ENCODE data around the gene PABPN1L. TPM values are rescaled to one million over a fixed set of nuclear protein-coding genes. Genes with fewer than 3 reads are reported as not detected.

The PABPN1L gene
- total and polyA plus RNA-seq, 12 donors, result 0.22 to 3.3 (median 0.62) TPM; not detected in 4

GRCh38 chr16:88844419-88845036 lies 21.9 kb downstream of the PABPN1L start:
- Histone ChIP-seq H3K27ac (no peak overlapping the region), H3K4me1 (replicated peaks in 1 of 2) (no peaks in the 10 kb centered on the region), H3K27me3 (no peaks in the 10 kb centered on the region), H3K4me3 (no peak overlapping the region), H3K9me3 (replicated peaks in 1 of 3) (no peaks in the 10 kb centered on the region), H3K36me3 (replicated peaks in 1 of 2) (peaks cover 0 to 14% of the 10 kb centered on the region in 2 donors)
- WGBS, 4 donors, result 84 to 90% (median 88%) methylated on average over 10 to 11 of the region's 11 CpGs
- no peak for TF ChIP-seq POLR2A (IDR thresholded peaks at IDR 0.05)
- intact Hi-C loops (cut with DNase I), result no loop called here
- DNase-seq, result no peak

- intact Hi-C loops (cut with DNase I), result no loop called here
- no peak for DNase-seq
- TF ChIP-seq POLR2A (IDR thresholded peaks at IDR 0.05) (no peak), CTCF (IDR thresholded peaks at IDR 0.05) (no peak)
- no peak overlapping the region for H3K27ac ChIP-seq
- peaks cover 0 to 21% of the 10 kb centered on the region in 2 donors for H3K36me3 ChIP-seq (replicated peaks in 1 of 2)
- no peaks in the 10 kb centered on the region for H3K9me3 ChIP-seq (replicated peaks in 1 of 3)
- H3K4me1 ChIP-seq (replicated peaks in 1 of 2), result no peaks in the 10 kb centered on the region
- H3K27me3 ChIP-seq, result no peaks in the 10 kb centered on the region
- 92 to 96% (median 94%) methylated on average over 20 of the region's 20 CpGs for WGBS, 4 donors
- no peak overlapping the region for H3K4me3 ChIP-seq
These were observed 23.2 kb downstream of the PABPN1L start for GRCh38 chr16:88843256-88843655.

GRCh38 chr16:88842806-88843205 lies 23.7 kb downstream of the PABPN1L start:
- Histone ChIP-seq H3K4me1 (replicated peaks in 1 of 2) (no peaks in the 10 kb centered on the region), H3K27ac (no peak overlapping the region), H3K36me3 (replicated peaks in 1 of 2) (peaks cover 0 to 23% of the 10 kb centered on the region in 2 donors), H3K27me3 (no peaks in the 10 kb centered on the region), H3K9me3 (replicated peaks in 1 of 3) (no peaks in the 10 kb centered on the region), H3K4me3 (no peak overlapping the region)
- DNase-seq, result no peak
- intact Hi-C loops (cut with DNase I), result no loop called here
- 92 to 96% (median 93%) methylated on average over 16 to 25 of the region's 25 CpGs for WGBS, 4 donors
- TF ChIP-seq CTCF (IDR thresholded peaks at IDR 0.05) (no peak), POLR2A (IDR thresholded peaks at IDR 0.05) (no peak)

- Histone ChIP-seq H3K9me3 (replicated peaks in 1 of 3) (no peaks in the 10 kb centered on the region), H3K27me3 (no peaks in the 10 kb centered on the region), H3K4me3 (no peak overlapping the region), H3K27ac (no peak overlapping the region), H3K4me1 (replicated peaks in 1 of 2) (no peaks in the 10 kb centered on the region), H3K36me3 (replicated peaks in 1 of 2) (peaks cover 0 to 23% of the 10 kb centered on the region in 2 donors)
- DNase-seq, result no peak
- TF ChIP-seq CTCF (IDR thresholded peaks at IDR 0.05), result no peak
- TF ChIP-seq POLR2A (IDR thresholded peaks at IDR 0.05), result no peak
- intact Hi-C loops (cut with DNase I), result no loop called here
- 89 to 95% (median 91%) methylated on average over 9 to 15 of the region's 15 CpGs for WGBS, 4 donors
These were observed 24.1 kb downstream of the PABPN1L start for GRCh38 chr16:88842308-88842756.

Measured in adrenal gland (tissue), 12 donors.